Neuronal stem cell (in vitro differentiated cells): ENCODE data around the gene C16orf87. TPM values are rescaled to one million over a fixed set of nuclear protein-coding genes. Genes with fewer than 3 reads are reported as not detected.

Experiments
- DNase-seq: peaks from one replicate; pipeline ENCODE4 v3.0.0-alpha.2; 2013; ENCODE audit warnings: low spot score
- H2AFZ ChIP-seq: one replicate; pipeline ENCODE4 v1.6.1; 2013; ENCODE audit warnings: mild to moderate bottlenecking, low read length, inconsistent platforms
- H2AK5ac ChIP-seq: 2 replicates; pipeline ENCODE4 v1.6.1; 2013; ENCODE audit warnings: low read depth, mild to moderate bottlenecking, inconsistent platforms, low read length, moderate library complexity, mixed read lengths
- H2BK120ac ChIP-seq: 2 replicates; pipeline ENCODE4 v1.6.1; 2013; ENCODE audit warnings: low read depth, mild to moderate bottlenecking, inconsistent platforms, low read length, moderate library complexity, mixed read lengths
- H2BK12ac ChIP-seq: one replicate; pipeline ENCODE4 v1.6.1; 2013; ENCODE audit warnings: low read length, inconsistent platforms
- H2BK15ac ChIP-seq: 2 replicates; pipeline ENCODE4 v1.6.1; 2013; ENCODE audit warnings: mild to moderate bottlenecking, low read length, inconsistent platforms, mixed read lengths
- H2BK5ac ChIP-seq: one replicate; pipeline ENCODE4 v1.6.1; 2013; ENCODE audit warnings: inconsistent platforms, mild to moderate bottlenecking, low read length, moderate library complexity
- H3K14ac ChIP-seq: one replicate; pipeline ENCODE4 v1.6.1; 2013; ENCODE audit warnings: low read length, inconsistent platforms
- H3K18ac ChIP-seq: 2 replicates; pipeline ENCODE4 v1.6.1; 2013; ENCODE audit warnings: low read length, inconsistent platforms
- H3K23ac ChIP-seq: 2 replicates; pipeline ENCODE4 v1.6.1; 2013; ENCODE audit warnings: low read depth, mild to moderate bottlenecking, mixed read lengths, low read length, inconsistent platforms; ENCODE audit not compliant: poor library complexity
- H3K27ac ChIP-seq: replicated peaks from 3 replicates; pipeline ENCODE4 v1.5.1; 2013; ENCODE audit warnings: low read length, inconsistent platforms
- H3K27me3 ChIP-seq, 3 experiments: 2 replicates each; pipeline ENCODE4 v1.6.1; 2013; ENCODE audit warnings: low read length in 3 of 3, mild to moderate bottlenecking in 2 of 3, inconsistent platforms in 1 of 3, low read depth in 1 of 3, mixed read lengths in 1 of 3, moderate library complexity in 1 of 3; ENCODE audit not compliant: control insufficient read depth in 3 of 3, insufficient read depth in 3 of 3
- H3K36me3 ChIP-seq, 2 donors: replicated peaks in 1 of 2; 2 replicates each; pipeline ENCODE4 v1.6.1; 2013; ENCODE audit warnings: low read length in 2 of 2; ENCODE audit not compliant: control insufficient read depth in 2 of 2, insufficient read depth in 2 of 2
- H3K4ac ChIP-seq: 2 replicates; pipeline ENCODE4 v1.6.1; 2013; ENCODE audit warnings: inconsistent platforms, mild to moderate bottlenecking, low read length, moderate library complexity
- H3K4me1 ChIP-seq, 2 donors: 1 replicate in 1 of 2; 2 replicates in 1 of 2; pipeline ENCODE4 v1.6.1; 2013; ENCODE audit warnings: low read length in 2 of 2, low read depth in 1 of 2; ENCODE audit not compliant: control insufficient read depth in 2 of 2, insufficient read depth in 1 of 2
- H3K4me2 ChIP-seq: one replicate; pipeline ENCODE4 v1.6.1; 2013; ENCODE audit warnings: mild to moderate bottlenecking, low read length, inconsistent platforms; ENCODE audit not compliant: insufficient read depth, poor library complexity, severe bottlenecking
- H3K4me3 ChIP-seq, 2 donors: 2 replicates each; pipeline ENCODE4 v1.5.1; 2013; ENCODE audit warnings: low read length in 2 of 2, mild to moderate bottlenecking in 2 of 2, inconsistent platforms in 1 of 2, moderate library complexity in 1 of 2
- H3K79me1 ChIP-seq: one replicate; pipeline ENCODE4 v1.6.1; 2013; ENCODE audit warnings: low read depth, mild to moderate bottlenecking, inconsistent platforms, low read length, moderate library complexity
- H3K9ac ChIP-seq: one replicate; pipeline ENCODE4 v1.6.1; 2013; ENCODE audit warnings: mild to moderate bottlenecking, low read depth, low read length, inconsistent platforms; ENCODE audit not compliant: poor library complexity
- H3K9me3 ChIP-seq, 2 donors: replicated peaks in 1 of 2; 2 replicates each; pipeline versions ENCODE3 to v1.6.1; 2013; ENCODE audit warnings: low read length in 2 of 2, mild to moderate bottlenecking in 2 of 2, inconsistent platforms in 1 of 2, low read depth in 1 of 2, mixed read lengths in 1 of 2, moderate library complexity in 1 of 2; ENCODE audit not compliant: control insufficient read depth in 2 of 2, insufficient read depth in 1 of 2
- H4K8ac ChIP-seq: one replicate; pipeline ENCODE4 v1.6.1; 2013; ENCODE audit warnings: low read depth, mild to moderate bottlenecking, inconsistent platforms, low read length, moderate library complexity
- H4K91ac ChIP-seq: one replicate; pipeline ENCODE4 v1.6.1; 2013; ENCODE audit warnings: low read length, low read depth, mild to moderate bottlenecking, inconsistent platforms; ENCODE audit not compliant: poor library complexity
- WGBS, 2 donors: extraction: QIAGEN DNeasy Blood & Tissue Kit; methylation state at CpG; one replicate each; pipeline ENCODE4 v1.1.7; 2013; ENCODE audit warnings: missing lambda C conversion rate in 2 of 2, mixed read lengths in 1 of 2; ENCODE audit not compliant: insufficient read length in 2 of 2, insufficient replicate concordance in 1 of 2; ENCODE audit errors: extremely low coverage in 2 of 2; 5-methylcytosine and 5-hydroxymethylcytosine counted together
- small RNA-seq: library from polyadenylated mRNA; stranded (forward); fragments of <200 nt; extraction: miRNeasy Mini kit (QIAGEN cat#:217004); gene quantifications from one replicate; pipeline ENCODE3, GENCODE V24; 2013; ENCODE audit not compliant: insufficient read depth

The C16orf87 gene

GRCh38 chr16:46746821-46747776 lies 83.9 kb downstream of the C16orf87 start:
- no peaks in the 10 kb centered on the region for H3K27me3 ChIP-seq
- peak overlapping the region; percentile 79 for H2BK5ac ChIP-seq
- H2BK120ac ChIP-seq = no peak overlapping the region
- WGBS, 2 donors = no CpG with 5 or more reads among the region's 15 CpGs
- peak overlapping the region; percentile 32 for H4K8ac ChIP-seq
- no peak overlapping the region for H3K27ac ChIP-seq
- H3K4me3 ChIP-seq = no peak overlapping the region
- DNase-seq = no peak
- peak overlapping the region; percentile 40 for H3K4ac ChIP-seq
- H3K79me1 ChIP-seq = no peaks in the 10 kb centered on the region
- H3K18ac ChIP-seq = peak overlapping the region; percentile 80
- peak overlapping the region; percentile 15 for H3K9ac ChIP-seq
- H3K9me3 ChIP-seq = no peaks in the 10 kb centered on the region
- H3K4me1 ChIP-seq = peaks cover 14 to 21% of the 10 kb centered on the region in 2 donors
- no peak overlapping the region for H4K91ac ChIP-seq
- no peak overlapping the region for H3K23ac ChIP-seq
- H2AFZ ChIP-seq = peak overlapping the region; percentile 88
- H3K36me3 ChIP-seq = no peaks in the 10 kb centered on the region
- no peak overlapping the region for H3K4me2 ChIP-seq
- peak overlapping the region; percentile 76 for H2BK15ac ChIP-seq
- H2AK5ac ChIP-seq = peak overlapping the region; percentile 71
- no peak overlapping the region for H3K14ac ChIP-seq
- peak overlapping the region; percentile 18 for H2BK12ac ChIP-seq

Small RNA genes lying within 50 kb of the gene (small RNA-seq; reads per million reads assigned to genes)
- not detected for gene AC007225.2
